ENCODE results near the gene APOD. TPM values are rescaled to one million over a fixed set of nuclear protein-coding genes. Genes with fewer than 3 reads are reported as not detected.

The APOD gene
- total and polyA plus RNA-seq, 2 of the 4 experiments (the other 2 are of a cell fraction) = 0.36 TPM; not detected in 1

GRCh38 chr3:195524171-195524896, 59.4 kb downstream of the APOD start:
- H4K8ac ChIP-seq (ENCODE audit: low read depth in 2 of 2, low read length in 2 of 2) = no peak overlapping the region
- peaks cover 2 to 8% of the 10 kb centered on the region in 2 experiments for H3K79me1 ChIP-seq (ENCODE audit: low read depth in 1 of 2, low read length in 2 of 2)
- H4K20me1 ChIP-seq (ENCODE audit: insufficient read depth, low read length) = no peaks in the 10 kb centered on the region
- H3K4me1 ChIP-seq (ENCODE audit: control insufficient read depth, insufficient read depth, low read length) = no peaks in the 10 kb centered on the region
- H2AK9ac ChIP-seq (replicated peaks; ENCODE audit: low read depth, low read length, poor library complexity) = no peak overlapping the region
- no peak overlapping the region for H3K56ac ChIP-seq (ENCODE audit: extremely low read depth, insufficient read depth, low read length)
- no peak for TF ChIP-seq FOS (IDR thresholded peaks at IDR 0.05; ENCODE audit: low read depth, low read length)
- no peak for TF ChIP-seq MAFK (IDR thresholded peaks at IDR 0.05; ENCODE audit: low read depth, low read length)
- TF ChIP-seq USF2 (IDR thresholded peaks at IDR 0.05; ENCODE audit: low read depth, low read length) = no peak
- no peak for TF ChIP-seq NFE2L2 (IDR thresholded peaks at IDR 0.05; ENCODE audit: low read depth, low read length)
- TF ChIP-seq RFX5 (IDR thresholded peaks at IDR 0.05; ENCODE audit: low read depth, low read length) = no peak
- TF ChIP-seq RAD21 (IDR thresholded peaks at IDR 0.05; ENCODE audit: low read length) = no peak
- TF ChIP-seq MXI1 (IDR thresholded peaks at IDR 0.05; ENCODE audit: borderline replicate concordance, low read depth, low read length) = no peak
- no peak for TF ChIP-seq CTCF (conservative IDR thresholded peaks at IDR 0.05; ENCODE audit: low read depth, low read length)
- no peak for TF ChIP-seq BHLHE40 (IDR thresholded peaks at IDR 0.05; ENCODE audit: low read depth, low read length)
- no peak for TF ChIP-seq SMC3 (IDR thresholded peaks at IDR 0.05; ENCODE audit: low read depth, low read length)
- no peak for TF ChIP-seq RCOR1 (IDR thresholded peaks at IDR 0.05; ENCODE audit: insufficient replicate concordance, low read length)
- intact Hi-C loops (cut with micrococcal nuclease) (no loop called here), in situ Hi-C loops (cut with MboI; ENCODE audit: low sequenced_read_pairs) (loop anchor here (5.0 to 10.0 kb wide), 2 partner anchors 252 to 850 kb away; partner anchors contain the start of genes LSG1 and XXYLT1), dilution Hi-C loops (cut with HindIII; ENCODE audit: low sequenced_read_pairs, unreplicated experiment) (no loop called here)
- no peak overlapping the region for H2AFZ ChIP-seq (replicated peaks; ENCODE audit: low read length, poor library complexity)
- no peak overlapping the region for H4K91ac ChIP-seq (ENCODE audit: insufficient read depth, low read depth, low read length)
- BruUV-seq (replicated peaks) = no TSS peak
- no peak overlapping the region for H3K14ac ChIP-seq (replicated peaks; ENCODE audit: low read depth, low read length)
- H4K5ac ChIP-seq (ENCODE audit: low read depth, low read length) = no peak overlapping the region
- no peaks in the 10 kb centered on the region for H3K9me3 ChIP-seq (ENCODE audit: control insufficient read depth, insufficient read depth, low read length)
- no peak overlapping the region for H3K4me2 ChIP-seq (ENCODE audit: low read depth, low read length)
- CTCF ChIA-PET = interaction anchor here (2.8 to 3.4 kb wide), 2 partner anchors 253 to 254 kb away, joined by 23 to 24 read pairs; partner anchors contain the start of gene XXYLT1
- 89% methylated on average over 3 of the region's 14 CpGs; no CpG with 5 or more reads in 1 of the 2 experiments for WGBS, 2 experiments (ENCODE audit: extremely low coverage in 2 of 2, insufficient read length in 1 of 2)
- ATAC-seq (ENCODE audit: low read depth) (no peak), DNase-seq (no peak)
- H2BK120ac ChIP-seq (ENCODE audit: low read depth, low read length) = no peak overlapping the region
- no peak overlapping the region for H3K18ac ChIP-seq (ENCODE audit: low read depth, low read length)
- H3K27ac ChIP-seq (ENCODE audit: insufficient read depth, low read length) = no peak overlapping the region
- no peak overlapping the region for H2BK20ac ChIP-seq (ENCODE audit: low read depth, low read length)
- H2BK5ac ChIP-seq (ENCODE audit: low read depth, low read length, poor library complexity, severe bottlenecking) = no peak overlapping the region
- POLR2A ChIA-PET (ENCODE audit: unreplicated experiment) = no interaction called here
- H3K23ac ChIP-seq (ENCODE audit: low read depth, low read length) = no peak overlapping the region
- H3K4ac ChIP-seq (ENCODE audit: low read depth, low read length) = no peak overlapping the region
- no peak overlapping the region for H3K4me3 ChIP-seq (ENCODE audit: insufficient read depth, low read depth, low read length)
- H2BK15ac ChIP-seq (ENCODE audit: low read depth, low read length) = no peak overlapping the region
- H3K27me3 ChIP-seq (ENCODE audit: control insufficient read depth, insufficient read depth, low read length) = no peaks in the 10 kb centered on the region
- no peaks in the 10 kb centered on the region for H3K9me1 ChIP-seq (ENCODE audit: insufficient read depth, low read length)
- no peak overlapping the region for H3K9ac ChIP-seq (ENCODE audit: low read depth, low read length)
- H2AK5ac ChIP-seq (ENCODE audit: low read depth, low read length) = no peak overlapping the region
- peaks cover 11% of the 10 kb centered on the region for H3K36me3 ChIP-seq (ENCODE audit: control insufficient read depth, insufficient read depth, low read length)

Data from IMR-90 (cell line).